ENCODE data around the gene FAM219B.

DNA sequence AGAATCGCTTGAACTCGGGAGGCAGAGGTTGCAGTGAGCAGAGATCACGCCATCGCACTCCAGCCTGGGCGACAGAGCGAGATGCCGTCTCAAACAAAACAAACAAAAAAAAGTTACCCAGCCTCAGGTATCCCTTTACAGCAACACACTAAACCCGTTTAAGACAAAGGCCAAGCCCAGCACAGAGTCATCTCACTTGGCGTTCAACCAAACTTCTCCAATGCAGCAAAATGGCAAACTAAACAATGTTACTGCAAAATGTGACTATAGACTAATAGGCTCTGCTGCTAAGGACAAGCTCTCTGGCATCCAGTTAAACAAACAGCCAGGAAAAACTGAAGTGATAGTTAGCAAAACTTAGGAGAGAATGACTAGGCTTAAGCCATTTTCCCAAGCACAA, 6.4 kb upstream of the FAM219B start:
- TF ChIP-seq, protein P1, sequence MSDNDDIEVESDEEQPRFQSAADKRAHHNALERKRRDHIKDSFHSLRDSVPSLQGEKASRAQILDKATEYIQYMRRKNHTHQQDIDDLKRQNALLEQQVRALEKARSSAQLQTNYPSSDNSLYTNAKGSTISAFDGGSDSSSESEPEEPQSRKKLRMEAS (IDR thresholded peaks at IDR 0.05), result no peak
- TF ChIP-seq, protein P2, sequence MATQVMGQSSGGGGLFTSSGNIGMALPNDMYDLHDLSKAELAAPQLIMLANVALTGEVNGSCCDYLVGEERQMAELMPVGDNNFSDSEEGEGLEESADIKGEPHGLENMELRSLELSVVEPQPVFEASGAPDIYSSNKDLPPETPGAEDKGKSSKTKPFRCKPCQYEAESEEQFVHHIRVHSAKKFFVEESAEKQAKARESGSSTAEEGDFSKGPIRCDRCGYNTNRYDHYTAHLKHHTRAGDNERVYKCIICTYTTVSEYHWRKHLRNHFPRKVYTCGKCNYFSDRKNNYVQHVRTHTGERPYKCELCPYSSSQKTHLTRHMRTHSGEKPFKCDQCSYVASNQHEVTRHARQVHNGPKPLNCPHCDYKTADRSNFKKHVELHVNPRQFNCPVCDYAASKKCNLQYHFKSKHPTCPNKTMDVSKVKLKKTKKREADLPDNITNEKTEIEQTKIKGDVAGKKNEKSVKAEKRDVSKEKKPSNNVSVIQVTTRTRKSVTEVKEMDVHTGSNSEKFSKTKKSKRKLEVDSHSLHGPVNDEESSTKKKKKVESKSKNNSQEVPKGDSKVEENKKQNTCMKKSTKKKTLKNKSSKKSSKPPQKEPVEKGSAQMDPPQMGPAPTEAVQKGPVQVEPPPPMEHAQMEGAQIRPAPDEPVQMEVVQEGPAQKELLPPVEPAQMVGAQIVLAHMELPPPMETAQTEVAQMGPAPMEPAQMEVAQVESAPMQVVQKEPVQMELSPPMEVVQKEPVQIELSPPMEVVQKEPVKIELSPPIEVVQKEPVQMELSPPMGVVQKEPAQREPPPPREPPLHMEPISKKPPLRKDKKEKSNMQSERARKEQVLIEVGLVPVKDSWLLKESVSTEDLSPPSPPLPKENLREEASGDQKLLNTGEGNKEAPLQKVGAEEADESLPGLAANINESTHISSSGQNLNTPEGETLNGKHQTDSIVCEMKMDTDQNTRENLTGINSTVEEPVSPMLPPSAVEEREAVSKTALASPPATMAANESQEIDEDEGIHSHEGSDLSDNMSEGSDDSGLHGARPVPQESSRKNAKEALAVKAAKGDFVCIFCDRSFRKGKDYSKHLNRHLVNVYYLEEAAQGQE (IDR thresholded peaks at IDR 0.05; ENCODE audit: low read depth), result no peak
- no peak for TF ChIP-seq FOXM1 (IDR thresholded peaks at IDR 0.05; ENCODE audit: borderline replicate concordance, low read depth)
- TF ChIP-seq EGR1 (IDR thresholded peaks at IDR 0.05), result no peak
- TF ChIP-seq TAF1 (IDR thresholded peaks at IDR 0.05; ENCODE audit: low read depth), result no peak
- TF ChIP-seq YY1 (IDR thresholded peaks at IDR 0.05; ENCODE audit: low read depth), result no peak
- TF ChIP-seq EP300 (IDR thresholded peaks at IDR 0.05; ENCODE audit: borderline replicate concordance), result no peak
- no peak for TF ChIP-seq TEAD4 (IDR thresholded peaks at IDR 0.05)
- TF ChIP-seq CREB1 (IDR thresholded peaks at IDR 0.05; ENCODE audit: low read depth), result no peak
